ENCODE results near the gene ATG16L2. TPM values are rescaled to one million over a fixed set of nuclear protein-coding genes. Genes with fewer than 3 reads are reported as not detected.

Gene ATG16L2
- total and polyA plus RNA-seq, 10 of the 15 experiments (the other 5 are each of a cell fraction or from before 2014, with no cell fraction given), result 1.9 to 67.7 (median 30.4) TPM

GRCh38 chr11:72863091-72863490 lies 48.9 kb downstream of the ATG16L2 start:
- no peaks in the 10 kb centered on the region for H4K20me1 ChIP-seq (ENCODE audit: control insufficient read depth, insufficient read depth)
- H3K4me2 ChIP-seq (ENCODE audit: control insufficient read depth, insufficient read depth), result no peak overlapping the region
- no peak overlapping the region for H2AFZ ChIP-seq (ENCODE audit: control insufficient read depth, low read depth, low read length)
- ChIA-PET RAD21 (ENCODE audit: unreplicated experiment) (no interaction called here), SMC1A (ENCODE audit: uncharacterized antibody, unreplicated experiment) (interaction anchor here (0.6 to 1.4 kb wide), 5 partner anchors 9 to 314 kb away, joined by 3 to 4 read pairs (median 3); no protein-coding TSS in a partner anchor), CTCF (interaction anchor here (0.9 to 1.9 kb wide), 3 partner anchors 8 to 315 kb away, joined by 3 to 6 read pairs (median 3); no protein-coding TSS in a partner anchor), POLR2A (no interaction called here)
- no peaks in the 10 kb centered on the region for H3K4me1 ChIP-seq (ENCODE audit: control insufficient read depth, insufficient read depth, low read length)
- H3K27me3 ChIP-seq (replicated peaks in 1 of 2; ENCODE audit: control insufficient read depth in 2 of 2, insufficient read depth in 2 of 2, low read length in 1 of 2), result no peaks in the 10 kb centered on the region
- WGBS (ENCODE audit: insufficient coverage, insufficient replicate concordance, low lambda C conversion rate, missing lambda C conversion rate), result 100% methylated on average over 1 of the region's 1 CpG
- no peak overlapping the region for H3K27ac ChIP-seq (ENCODE audit: control insufficient read depth, insufficient read depth)
- no peak overlapping the region for H3K4me3 ChIP-seq
- H3K79me2 ChIP-seq (ENCODE audit: control insufficient read depth, insufficient read depth, low read length), result no peaks in the 10 kb centered on the region
- TF ChIP-seq, protein P1, sequence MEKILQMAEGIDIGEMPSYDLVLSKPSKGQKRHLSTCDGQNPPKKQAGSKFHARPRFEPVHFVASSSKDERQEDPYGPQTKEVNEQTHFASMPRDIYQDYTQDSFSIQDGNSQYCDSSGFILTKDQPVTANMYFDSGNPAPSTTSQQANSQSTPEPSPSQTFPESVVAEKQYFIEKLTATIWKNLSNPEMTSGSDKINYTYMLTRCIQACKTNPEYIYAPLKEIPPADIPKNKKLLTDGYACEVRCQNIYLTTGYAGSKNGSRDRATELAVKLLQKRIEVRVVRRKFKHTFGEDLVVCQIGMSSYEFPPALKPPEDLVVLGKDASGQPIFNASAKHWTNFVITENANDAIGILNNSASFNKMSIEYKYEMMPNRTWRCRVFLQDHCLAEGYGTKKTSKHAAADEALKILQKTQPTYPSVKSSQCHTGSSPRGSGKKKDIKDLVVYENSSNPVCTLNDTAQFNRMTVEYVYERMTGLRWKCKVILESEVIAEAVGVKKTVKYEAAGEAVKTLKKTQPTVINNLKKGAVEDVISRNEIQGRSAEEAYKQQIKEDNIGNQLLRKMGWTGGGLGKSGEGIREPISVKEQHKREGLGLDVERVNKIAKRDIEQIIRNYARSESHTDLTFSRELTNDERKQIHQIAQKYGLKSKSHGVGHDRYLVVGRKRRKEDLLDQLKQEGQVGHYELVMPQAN (conservative IDR thresholded peaks at IDR 0.05), result no peak
- TF ChIP-seq HDGF (IDR thresholded peaks at IDR 0.05) (no peak), RB1 (IDR thresholded peaks at IDR 0.05; ENCODE audit: borderline replicate concordance) (no peak), PRDM15 (CRISPR knock-in tag; IDR thresholded peaks at IDR 0.05) (no peak), GATAD2B (conservative IDR thresholded peaks at IDR 0.05; ENCODE audit: low read depth) (no peak), SUZ12 (IDR thresholded peaks at IDR 0.05; ENCODE audit: unreplicated experiment) (no peak), ETV6 (conservative IDR thresholded peaks at IDR 0.05 in 1 of 2, IDR thresholded peaks at IDR 0.05 in 1 of 2; ENCODE audit: borderline replicate concordance in 1 of 2, low read depth in 1 of 2) (no peak), KDM1A (IDR thresholded peaks at IDR 0.05; ENCODE audit: borderline replicate concordance) (no peak), TCF7 (IDR thresholded peaks at IDR 0.05; ENCODE audit: borderline replicate concordance) (no peak), PAX5 (IDR thresholded peaks at IDR 0.05; ENCODE audit: borderline replicate concordance, low read depth, low read length) (no peak), ZNF24 (IDR thresholded peaks at IDR 0.05) (no peak), CBX3 (IDR thresholded peaks at IDR 0.05; ENCODE audit: borderline replicate concordance, low read depth) (no peak), IKZF1 (conservative IDR thresholded peaks at IDR 0.05) (no peak), CHD2 (IDR thresholded peaks at IDR 0.05; ENCODE audit: borderline replicate concordance, low read depth, low read length) (no peak)
- TF ChIP-seq, protein P2, sequence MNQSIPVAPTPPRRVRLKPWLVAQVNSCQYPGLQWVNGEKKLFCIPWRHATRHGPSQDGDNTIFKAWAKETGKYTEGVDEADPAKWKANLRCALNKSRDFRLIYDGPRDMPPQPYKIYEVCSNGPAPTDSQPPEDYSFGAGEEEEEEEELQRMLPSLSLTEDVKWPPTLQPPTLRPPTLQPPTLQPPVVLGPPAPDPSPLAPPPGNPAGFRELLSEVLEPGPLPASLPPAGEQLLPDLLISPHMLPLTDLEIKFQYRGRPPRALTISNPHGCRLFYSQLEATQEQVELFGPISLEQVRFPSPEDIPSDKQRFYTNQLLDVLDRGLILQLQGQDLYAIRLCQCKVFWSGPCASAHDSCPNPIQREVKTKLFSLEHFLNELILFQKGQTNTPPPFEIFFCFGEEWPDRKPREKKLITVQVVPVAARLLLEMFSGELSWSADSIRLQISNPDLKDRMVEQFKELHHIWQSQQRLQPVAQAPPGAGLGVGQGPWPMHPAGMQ (IDR thresholded peaks at IDR 0.05; ENCODE audit: borderline replicate concordance), result no peak
- peaks cover 1 to 28% of the 10 kb centered on the region in 2 experiments for H3K36me3 ChIP-seq (ENCODE audit: control insufficient read depth in 2 of 2, insufficient read depth in 2 of 2, low read length in 1 of 2)
- in situ Hi-C loops (cut with MboI), result no loop called here
- DNase-seq (ENCODE audit: low read depth, low spot score) (no peak), FAIRE-seq (no peak), ATAC-seq (no peak)
- no TSS peak for BruUV-seq (replicated peaks)
- H3K9ac ChIP-seq (ENCODE audit: control insufficient read depth, insufficient read depth, low read length), result no peak overlapping the region
- no peaks in the 10 kb centered on the region for H3K9me3 ChIP-seq (replicated peaks; ENCODE audit: control insufficient read depth, insufficient read depth, low read length)
- intact Hi-C loops (cut with micrococcal nuclease; ENCODE audit: unreplicated experiment), result no loop called here
